GM12892 (cell line): ENCODE results near the gene ZDHHC21.

Experiments used
- POLR2A ChIP-seq: IDR thresholded peaks from 2 replicates; pipeline ENCODE4 v1.6.1; 2011; ENCODE audit warnings: low read depth, low read length, control low read depth
- POLR2AphosphoS5 ChIP-seq: IDR thresholded peaks from 2 replicates; pipeline ENCODE4 v1.6.1; 2011; ENCODE audit warnings: low read depth, low read length, control low read depth
- TAF1 ChIP-seq: IDR thresholded peaks from 2 replicates; pipeline ENCODE4 v1.6.1; 2011; ENCODE audit warnings: low read depth, mild to moderate bottlenecking, control low read depth, low read length, borderline replicate concordance

- TF ChIP-seq POLR2AphosphoS5 = no peak
- TF ChIP-seq POLR2A = no peak
- TF ChIP-seq TAF1 = no peak
Observed at GRCh38 chr9:14677396-14677795, 15.8 kb downstream of the ZDHHC21 start.
